HG03457 (cell line): ENCODE results near the gene DYNC2H1.

Experiments used
- ATAC-seq: cut with Tn5 transposase; IDR thresholded peaks from one replicate; pipeline ENCODE4 v1.9.1; 2021; ENCODE audit warnings: moderate number of reproducible peaks; ENCODE audit not compliant: unreplicated experiment

Gene DYNC2H1, protein sequence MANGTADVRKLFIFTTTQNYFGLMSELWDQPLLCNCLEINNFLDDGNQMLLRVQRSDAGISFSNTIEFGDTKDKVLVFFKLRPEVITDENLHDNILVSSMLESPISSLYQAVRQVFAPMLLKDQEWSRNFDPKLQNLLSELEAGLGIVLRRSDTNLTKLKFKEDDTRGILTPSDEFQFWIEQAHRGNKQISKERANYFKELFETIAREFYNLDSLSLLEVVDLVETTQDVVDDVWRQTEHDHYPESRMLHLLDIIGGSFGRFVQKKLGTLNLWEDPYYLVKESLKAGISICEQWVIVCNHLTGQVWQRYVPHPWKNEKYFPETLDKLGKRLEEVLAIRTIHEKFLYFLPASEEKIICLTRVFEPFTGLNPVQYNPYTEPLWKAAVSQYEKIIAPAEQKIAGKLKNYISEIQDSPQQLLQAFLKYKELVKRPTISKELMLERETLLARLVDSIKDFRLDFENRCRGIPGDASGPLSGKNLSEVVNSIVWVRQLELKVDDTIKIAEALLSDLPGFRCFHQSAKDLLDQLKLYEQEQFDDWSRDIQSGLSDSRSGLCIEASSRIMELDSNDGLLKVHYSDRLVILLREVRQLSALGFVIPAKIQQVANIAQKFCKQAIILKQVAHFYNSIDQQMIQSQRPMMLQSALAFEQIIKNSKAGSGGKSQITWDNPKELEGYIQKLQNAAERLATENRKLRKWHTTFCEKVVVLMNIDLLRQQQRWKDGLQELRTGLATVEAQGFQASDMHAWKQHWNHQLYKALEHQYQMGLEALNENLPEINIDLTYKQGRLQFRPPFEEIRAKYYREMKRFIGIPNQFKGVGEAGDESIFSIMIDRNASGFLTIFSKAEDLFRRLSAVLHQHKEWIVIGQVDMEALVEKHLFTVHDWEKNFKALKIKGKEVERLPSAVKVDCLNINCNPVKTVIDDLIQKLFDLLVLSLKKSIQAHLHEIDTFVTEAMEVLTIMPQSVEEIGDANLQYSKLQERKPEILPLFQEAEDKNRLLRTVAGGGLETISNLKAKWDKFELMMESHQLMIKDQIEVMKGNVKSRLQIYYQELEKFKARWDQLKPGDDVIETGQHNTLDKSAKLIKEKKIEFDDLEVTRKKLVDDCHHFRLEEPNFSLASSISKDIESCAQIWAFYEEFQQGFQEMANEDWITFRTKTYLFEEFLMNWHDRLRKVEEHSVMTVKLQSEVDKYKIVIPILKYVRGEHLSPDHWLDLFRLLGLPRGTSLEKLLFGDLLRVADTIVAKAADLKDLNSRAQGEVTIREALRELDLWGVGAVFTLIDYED (N-terminal part only)

DNA sequence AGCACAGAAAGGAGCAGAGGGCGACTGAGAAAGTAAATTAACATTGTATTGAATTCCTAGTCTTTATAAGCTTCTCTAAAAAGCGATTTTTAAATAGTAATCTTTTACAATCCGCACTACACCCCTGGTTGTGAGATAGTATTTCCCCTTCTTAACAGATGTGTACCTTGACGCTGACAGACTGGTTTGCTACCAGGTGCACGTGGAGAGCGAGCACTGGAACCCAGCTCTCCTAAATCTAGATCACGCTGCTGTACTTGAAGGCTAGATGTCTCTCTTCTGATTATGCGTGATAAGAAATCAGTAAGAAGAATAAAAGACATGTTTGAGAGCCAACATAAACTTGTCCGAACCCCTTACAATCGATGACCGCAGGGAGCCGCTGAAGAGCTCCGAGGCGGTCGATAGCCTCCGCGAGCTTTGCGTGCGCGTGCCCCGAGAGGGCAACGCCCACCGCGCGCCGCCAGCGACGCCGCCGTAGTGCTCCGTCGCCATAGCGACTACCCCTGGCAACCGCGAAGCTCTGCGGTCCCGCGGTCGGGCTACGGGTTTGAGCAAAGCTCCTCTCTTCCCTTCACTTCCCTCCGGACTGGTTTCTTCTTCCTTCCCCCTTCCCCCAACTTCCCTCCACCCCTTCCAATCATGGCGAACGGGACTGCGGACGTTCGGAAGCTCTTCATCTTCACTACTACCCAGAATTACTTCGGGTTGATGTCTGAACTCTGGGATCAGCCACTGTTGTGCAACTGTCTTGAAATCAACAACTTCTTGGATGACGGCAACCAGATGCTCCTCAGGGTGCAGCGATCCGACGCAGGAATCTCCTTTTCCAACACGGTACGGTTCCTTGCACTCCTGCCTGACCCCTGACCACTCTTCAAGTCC lies at the start of gene DYNC2H1:
Gene DYNC2H1 (plus strand): TSS at position 494 of the 885 bp plus-strand sequence. CDS start 149 bp downstream, at position 643.
- ATAC-seq = peak; percentile 100

DNA sequence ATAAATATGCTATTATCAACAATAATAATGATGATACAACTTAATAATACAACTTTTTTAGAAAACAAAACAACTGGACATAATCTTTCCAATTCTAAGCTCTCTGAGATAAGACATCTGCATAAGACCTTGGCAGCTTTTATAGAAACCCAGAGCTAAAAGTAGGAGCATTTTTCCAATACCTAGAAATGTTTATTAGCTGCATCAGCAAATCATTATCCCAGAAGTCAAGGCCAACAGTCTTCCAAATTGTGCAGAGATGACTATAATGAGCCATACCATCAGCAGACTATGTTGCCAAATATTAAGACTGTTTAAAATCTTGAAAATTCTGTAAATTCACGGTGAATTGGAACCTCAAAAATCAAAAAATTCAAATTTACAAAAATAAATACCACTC lies 47.6 kb upstream of the DYNC2H1 start:
- no peak for ATAC-seq

GRCh38 chr11:103067118-103067517 lies 42.1 kb upstream of the DYNC2H1 start:
- no peak for ATAC-seq

- ATAC-seq = no peak
These were observed 39.9 kb upstream of the DYNC2H1 start for GRCh38 chr11:103069367-103069766.

GRCh38 chr11:103070142-103070541 lies 39.1 kb upstream of the DYNC2H1 start:
- no peak for ATAC-seq

DNA sequence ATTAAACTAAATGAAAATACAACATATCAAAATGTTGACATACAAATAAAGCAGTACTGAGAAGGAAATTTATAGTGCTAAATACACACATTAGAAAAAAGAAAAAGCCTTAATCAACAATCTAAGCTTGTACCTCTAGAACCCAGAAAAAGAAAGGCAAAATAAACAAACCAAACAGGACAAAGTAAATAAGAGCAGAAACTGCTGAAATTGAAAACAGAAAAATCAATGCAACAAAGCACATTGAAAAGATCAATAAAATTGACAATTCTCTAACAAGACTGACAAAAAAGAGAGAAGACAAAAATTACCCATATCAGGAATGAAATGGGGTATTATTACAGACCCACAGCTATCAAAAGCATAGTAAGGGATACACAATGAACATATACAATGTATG lies 38.2 kb upstream of the DYNC2H1 start:
- ATAC-seq = no peak

DNA sequence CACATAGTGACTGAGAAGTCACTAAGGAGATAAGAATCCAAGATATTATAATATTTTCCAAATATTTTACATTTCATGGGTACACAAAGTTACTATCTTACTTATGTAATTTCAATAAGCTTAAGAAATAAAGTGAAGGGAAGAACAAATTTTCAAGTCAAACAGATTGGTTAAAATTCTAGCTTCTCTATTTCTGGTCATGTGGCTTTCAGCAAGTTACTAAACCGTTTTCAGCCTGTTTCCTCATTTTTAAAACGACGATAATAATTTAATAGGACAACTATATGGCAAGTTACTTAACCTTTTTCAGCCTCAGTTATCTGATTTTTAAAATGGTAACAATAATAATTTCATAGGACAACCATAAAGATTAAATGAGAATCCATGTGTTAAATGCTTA lies 32.9 kb upstream of the DYNC2H1 start:
- ATAC-seq = no peak

GRCh38 chr11:103077554-103077953 lies 31.7 kb upstream of the DYNC2H1 start:
- ATAC-seq = no peak

- no peak for ATAC-seq
These were observed 30.5 kb upstream of the DYNC2H1 start for GRCh38 chr11:103078710-103079109.

GRCh38 chr11:103079833-103080232 lies 29.4 kb upstream of the DYNC2H1 start:
- ATAC-seq = no peak

DNA sequence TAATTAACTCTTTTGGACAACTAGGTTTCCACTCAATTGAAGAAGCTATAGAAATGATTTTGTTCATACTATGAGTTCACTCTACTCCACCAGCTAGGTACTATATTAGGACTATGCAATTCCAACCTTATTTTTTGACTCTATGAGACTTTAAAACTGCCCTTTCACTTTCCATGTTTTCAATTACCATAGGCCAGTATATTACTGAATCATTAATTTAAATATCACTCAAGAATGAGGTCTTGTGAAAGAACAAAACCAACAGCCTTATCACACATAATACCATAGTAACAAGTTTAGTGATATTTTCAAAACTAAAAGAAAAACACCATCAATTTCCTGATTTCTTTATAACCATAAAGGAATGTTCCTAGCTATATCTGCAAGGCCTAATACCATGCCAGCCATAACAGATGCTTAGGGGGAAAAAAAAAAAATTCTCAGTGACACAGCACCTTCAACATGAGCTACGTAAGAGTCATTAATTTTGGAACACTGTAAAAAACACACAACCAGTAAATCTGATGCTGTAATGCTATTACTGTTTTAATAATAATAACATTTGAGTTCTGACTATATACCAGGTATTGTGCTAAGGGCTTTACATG lies 23.4 kb upstream of the DYNC2H1 start:
- ATAC-seq = no peak

DNA sequence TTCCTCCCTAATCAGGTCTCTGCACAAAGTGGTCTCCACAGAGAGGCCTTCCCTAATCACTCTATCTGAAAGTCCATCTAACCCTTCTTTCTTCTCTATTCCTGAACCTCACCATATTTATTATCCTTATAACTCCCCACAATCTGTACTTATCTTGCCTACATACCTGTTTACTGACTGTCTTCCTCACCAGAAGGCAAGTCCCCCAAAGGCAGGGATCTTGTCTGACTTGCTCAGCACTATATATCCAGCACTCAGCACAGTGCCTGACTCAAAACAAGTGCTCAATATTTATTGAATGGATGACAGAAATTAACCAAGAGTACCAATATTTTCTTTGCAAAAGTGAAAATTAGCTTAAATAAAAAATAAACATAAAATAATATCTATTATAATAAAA lies 22.8 kb upstream of the DYNC2H1 start:
- no peak for ATAC-seq

DNA sequence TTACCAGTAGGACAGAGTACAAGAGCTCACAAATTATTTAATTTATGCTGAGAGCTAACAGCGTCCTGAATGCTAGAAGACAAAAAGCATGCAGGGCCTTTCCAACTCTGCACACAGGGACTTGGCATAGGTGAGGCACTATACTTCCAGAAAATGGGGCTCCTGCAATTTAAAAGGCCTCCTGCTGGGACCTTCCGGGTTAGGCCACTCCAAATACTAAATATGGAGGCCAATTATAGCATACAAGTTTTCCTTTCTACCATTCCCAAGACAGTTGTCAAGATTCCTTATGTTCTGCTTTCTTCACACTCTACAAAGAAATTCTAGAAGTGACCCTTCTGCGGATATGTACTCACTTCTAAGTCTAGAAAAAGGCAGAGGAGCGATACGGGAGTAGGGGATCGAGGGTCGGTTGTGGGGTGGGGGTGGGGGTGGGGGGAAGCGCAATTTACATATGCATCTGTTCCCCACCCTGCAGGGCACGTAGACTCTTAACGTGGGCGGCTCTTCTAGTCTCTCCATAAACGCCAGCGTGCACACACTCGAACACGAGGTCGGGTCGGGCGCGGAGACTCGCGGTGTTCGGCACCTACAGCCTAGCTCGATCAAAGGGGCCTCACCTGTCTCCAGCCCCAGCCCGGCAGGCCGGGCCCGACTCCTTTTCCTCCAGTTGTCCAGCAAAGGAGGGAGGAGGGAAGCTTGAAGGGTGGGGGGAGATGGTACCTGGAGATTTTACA lies 18.0 kb upstream of the DYNC2H1 start:
- ATAC-seq = peak; percentile 22

- ATAC-seq = peak; percentile 99
These were observed 17.3 kb upstream of the DYNC2H1 start, which contains the start of gene DCUN1D5 for GRCh38 chr11:103091801-103092524. Gene DCUN1D5, minus strand, starts transcription at chr11:103092160. Its CDS starts 288 bp downstream, at chr11:103091872.

DNA sequence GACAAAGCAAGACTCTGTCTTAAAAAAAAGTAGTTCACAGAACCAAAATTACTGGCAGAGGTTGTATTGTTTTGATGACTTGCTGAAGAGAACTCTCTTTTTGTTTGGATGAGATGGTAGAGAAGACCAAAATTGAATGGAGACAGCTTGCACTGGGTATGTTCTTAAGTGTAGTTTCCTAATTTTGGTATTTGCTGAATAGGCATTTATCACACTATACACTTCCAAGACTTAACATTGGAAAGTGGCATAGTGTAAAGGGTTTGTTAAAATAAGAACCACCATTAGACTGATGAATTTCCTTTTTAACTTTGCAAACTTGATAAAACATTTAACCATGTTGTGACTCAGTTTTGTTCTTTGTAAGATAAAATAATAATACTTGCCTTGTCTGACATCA lies 11.9 kb upstream of the DYNC2H1 start:
- ATAC-seq = no peak

GRCh38 chr11:103109818-103110388 lies 677 bp downstream of the DYNC2H1 start:
- ATAC-seq = peak; percentile 10

DNA sequence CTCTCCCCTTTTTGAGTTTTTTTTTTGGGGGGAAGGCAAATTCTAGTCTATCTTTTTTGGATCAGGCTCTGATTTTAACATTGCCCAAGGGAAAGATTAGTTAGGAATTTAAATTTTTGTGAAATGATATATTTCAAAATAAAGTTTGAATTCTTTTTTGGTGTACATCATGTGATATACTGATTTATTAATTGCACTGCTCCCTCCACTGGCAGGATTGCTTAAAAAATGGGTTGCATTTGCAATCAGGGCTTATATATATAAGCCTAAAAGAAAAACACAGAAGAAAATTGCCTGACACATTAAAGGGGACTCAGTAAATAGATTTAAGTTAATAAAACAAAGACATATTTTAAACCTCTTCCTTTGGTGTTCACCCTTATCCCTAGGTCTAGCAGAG lies 1.2 kb downstream of the DYNC2H1 start:
- ATAC-seq = no peak

DNA sequence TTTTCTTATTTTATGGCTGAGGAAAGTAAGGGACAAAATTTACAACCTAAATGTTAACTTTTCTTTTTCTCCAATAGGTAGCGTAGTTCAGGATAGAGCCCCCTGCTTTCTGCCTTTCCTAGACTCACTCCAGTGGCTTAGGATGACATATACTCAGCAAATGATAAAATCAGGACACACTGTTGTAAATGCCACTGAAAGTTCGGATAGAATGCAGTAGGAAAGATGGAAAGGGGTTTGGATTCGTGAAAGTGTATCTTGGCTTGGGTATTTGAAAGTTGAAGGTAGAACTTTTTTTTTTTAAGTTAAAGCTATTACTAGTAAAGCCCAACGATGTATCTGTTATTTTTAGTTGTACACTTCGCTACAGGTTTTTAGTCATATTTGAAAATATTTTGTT lies 2.2 kb downstream of the DYNC2H1 start:
- no peak for ATAC-seq
